Stomach (tissue), 9 donors: Measurements from ENCODE around the gene ARID2. TPM values are rescaled to one million over a fixed set of nuclear protein-coding genes. Genes with fewer than 3 reads are reported as not detected.
A peak's percentile ranks its signal among the peaks of the same experiment; 100 is the strongest.

Source experiments
- DNase-seq, 2 donors: peaks; one replicate each; pipeline versions ENCODE4 v3.0.0 to v3.0.0-alpha.2; 2013 to 2019
- H3K27ac ChIP-seq, 5 donors: fragments of 200-600 bp in 4 of 5; sonication (generic) in 4 of 5; one replicate each; pipeline ENCODE4 v1.5.1; 2013 to 2019; ENCODE audit warnings: mild to moderate bottlenecking in 1 of 5, moderate library complexity in 1 of 5
- H3K27me3 ChIP-seq, 3 donors: fragments of 200-600 bp; sonication (generic); one replicate each; pipeline ENCODE4 v1.5.1; 2017 to 2019; ENCODE audit warnings: mixed run types in 1 of 3
- H3K36me3 ChIP-seq, 4 donors: fragments of 200-600 bp; sonication (generic); 1 replicate in 3 of 4; 2 replicates in 1 of 4; pipeline ENCODE4 v1.5.1; 2016 to 2019
- H3K4me1 ChIP-seq, 4 donors: fragments of 200-600 bp; sonication (generic); one replicate each; pipeline ENCODE4 v1.5.1; 2016 to 2019
- H3K4me3 ChIP-seq, 4 donors: fragments of 200-600 bp; sonication (generic) in 3 of 4; one replicate each; pipeline ENCODE4 v1.5.1; 2016 to 2019; ENCODE audit warnings: mild to moderate bottlenecking in 1 of 4
- H3K9me3 ChIP-seq, 4 donors: fragments of 200-600 bp; sonication (generic); one replicate each; pipeline ENCODE4 v1.5.1; 2016 to 2019
- EP300 ChIP-seq: sonication (generic); formaldehyde crosslinking; IDR thresholded peaks from one replicate; pipeline ENCODE4 v1.6.1; 2017; ENCODE audit warnings: antibody characterized with exemption
- POLR2A ChIP-seq, 4 donors: fragments of 450-650 bp; IDR thresholded peaks; one replicate each; pipeline ENCODE4 v1.6.1; 2016; ENCODE audit warnings: antibody characterized with exemption in 4 of 4, control low read depth in 2 of 4, mild to moderate bottlenecking in 1 of 4, moderate library complexity in 1 of 4
- POLR2AphosphoS5 ChIP-seq, 3 donors: sonication (generic); formaldehyde crosslinking; IDR thresholded peaks; one replicate each; pipeline ENCODE4 v1.6.1; 2016; ENCODE audit warnings: antibody characterized with exemption in 3 of 3
- WGBS, 5 donors: extraction: QIAGEN DNeasy Blood & Tissue Kit in 3 of 5; methylation state at CpG; one replicate each; pipeline versions ENCODE4 v1.1.5 to v1.1.7; 2013 to 2018; 5-methylcytosine and 5-hydroxymethylcytosine counted together
- intact Hi-C: fragments of 100-400 bp; cut with DNase I; formaldehyde crosslinking; loops from one replicate; pipeline ENCODE4 v1.15.1; 2023; ENCODE audit warnings: low total_unique reads
- polyA plus RNA-seq, 3 donors: library from polyadenylated mRNA; stranded (reverse); fragments of 200-250 nt; gene quantifications; one replicate each; pipeline ENCODE4 v1.2.3, GENCODE V29; 2013
- total RNA-seq, 5 donors: library from RNA; depleted of rRNA; stranded (reverse); fragments of >200 nt; gene quantifications; one replicate each; pipeline versions ENCODE4 v1.1.0 to v1.2.3, GENCODE V29; 2014 to 2016
- TF ChIP-seq, protein P1 (sequence below), 7 experiments: fragments of 450-650 bp in 4 of 7; fragments of 200-600 bp in 3 of 7; sonication (generic) in 3 of 7; IDR thresholded peaks; one replicate each; pipeline ENCODE4 v1.5.1; 2016 to 2019; ENCODE audit warnings: antibody characterized with exemption in 7 of 7, control low read depth in 2 of 7, mild to moderate bottlenecking in 1 of 7
- donor health status: healthy with polysubstance abuse.
- donor health status: Bipolar disorder and iron deficiency.
- donor health status: healthy.

The ARID2 gene
- total and polyA plus RNA-seq, 8 donors, result 2.6 to 80.4 (median 13.6) TPM

- H3K9me3 ChIP-seq, result no peaks in the 10 kb centered on the region
- H3K4me3 ChIP-seq, result no peak overlapping the region
- no peak for DNase-seq
- H3K27ac ChIP-seq, result no peak overlapping the region
- H3K36me3 ChIP-seq, result no peaks in the 10 kb centered on the region
- no peak for TF ChIP-seq EP300
- no peak for TF ChIP-seq POLR2A (IDR thresholded peaks at IDR 0.05)
- TF ChIP-seq POLR2AphosphoS5 (IDR thresholded peaks at IDR 0.05), result no peak
- TF ChIP-seq, protein P1, sequence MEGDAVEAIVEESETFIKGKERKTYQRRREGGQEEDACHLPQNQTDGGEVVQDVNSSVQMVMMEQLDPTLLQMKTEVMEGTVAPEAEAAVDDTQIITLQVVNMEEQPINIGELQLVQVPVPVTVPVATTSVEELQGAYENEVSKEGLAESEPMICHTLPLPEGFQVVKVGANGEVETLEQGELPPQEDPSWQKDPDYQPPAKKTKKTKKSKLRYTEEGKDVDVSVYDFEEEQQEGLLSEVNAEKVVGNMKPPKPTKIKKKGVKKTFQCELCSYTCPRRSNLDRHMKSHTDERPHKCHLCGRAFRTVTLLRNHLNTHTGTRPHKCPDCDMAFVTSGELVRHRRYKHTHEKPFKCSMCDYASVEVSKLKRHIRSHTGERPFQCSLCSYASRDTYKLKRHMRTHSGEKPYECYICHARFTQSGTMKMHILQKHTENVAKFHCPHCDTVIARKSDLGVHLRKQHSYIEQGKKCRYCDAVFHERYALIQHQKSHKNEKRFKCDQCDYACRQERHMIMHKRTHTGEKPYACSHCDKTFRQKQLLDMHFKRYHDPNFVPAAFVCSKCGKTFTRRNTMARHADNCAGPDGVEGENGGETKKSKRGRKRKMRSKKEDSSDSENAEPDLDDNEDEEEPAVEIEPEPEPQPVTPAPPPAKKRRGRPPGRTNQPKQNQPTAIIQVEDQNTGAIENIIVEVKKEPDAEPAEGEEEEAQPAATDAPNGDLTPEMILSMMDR (IDR thresholded peaks at IDR 0.05), result no peak
- intact Hi-C loops, result no loop called here
- WGBS, 5 donors, result 97 to 100% (median 100%) methylated on average over 1 of the region's 1 CpG
- H3K4me1 ChIP-seq, result no peaks in the 10 kb centered on the region
- no peaks in the 10 kb centered on the region for H3K27me3 ChIP-seq
Measured at GRCh38 chr12:45687081-45688015, 42.2 kb upstream of the ARID2 start.

- intact Hi-C loops, result no loop called here
- no peak for DNase-seq
Measured at GRCh38 chr12:45688183-45688582, 41.3 kb upstream of the ARID2 start.

DNA sequence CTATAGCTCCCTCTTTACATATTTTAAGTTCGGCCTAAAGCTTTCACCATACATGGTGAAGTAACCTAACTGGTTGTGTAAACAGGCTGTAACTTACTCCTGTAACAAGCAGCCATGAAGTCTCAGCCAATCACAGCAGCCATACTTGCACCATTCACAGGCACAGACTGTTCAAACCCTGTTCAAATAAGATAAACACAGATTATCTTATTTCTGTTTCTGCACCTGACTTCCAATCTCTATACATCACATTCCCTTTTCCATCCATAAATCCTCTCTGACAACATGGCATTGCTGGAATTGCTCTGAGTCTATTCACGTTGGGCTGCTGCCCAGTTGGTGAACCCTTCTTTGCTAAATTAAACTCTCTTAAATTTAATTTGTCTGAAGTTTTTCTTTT is 34.5 kb upstream of the ARID2 start:
- H3K4me1 ChIP-seq, result peaks cover 0 to 12% (median 4%) of the 10 kb centered on the region in 4 donors
- peak in 1 of 2 donors; percentile 4 for DNase-seq
- intact Hi-C loops, result no loop called here
- no peaks in the 10 kb centered on the region for H3K9me3 ChIP-seq
- H3K27ac ChIP-seq, result no peak overlapping the region
- WGBS, 5 donors, result 33 to 62% (median 42%) methylated on average over 2 of the region's 2 CpGs
- no peak overlapping the region for H3K4me3 ChIP-seq
- H3K27me3 ChIP-seq, result no peaks in the 10 kb centered on the region
- H3K36me3 ChIP-seq, result no peaks in the 10 kb centered on the region
- TF ChIP-seq POLR2AphosphoS5 (IDR thresholded peaks at IDR 0.05), result no peak
- TF ChIP-seq, protein P1 (IDR thresholded peaks at IDR 0.05), result no peak
- TF ChIP-seq EP300, result no peak
- no peak for TF ChIP-seq POLR2A (IDR thresholded peaks at IDR 0.05)

More at GRCh38 chr12:45688183-45688582, 41.3 kb upstream of the ARID2 start:
- no peaks in the 10 kb centered on the region for H3K4me1 ChIP-seq
- TF ChIP-seq POLR2A (IDR thresholded peaks at IDR 0.05) (no peak), POLR2AphosphoS5 (IDR thresholded peaks at IDR 0.05) (no peak), EP300 (no peak)
- TF ChIP-seq, protein P1 (IDR thresholded peaks at IDR 0.05), result no peak
- no peak overlapping the region for H3K27ac ChIP-seq
- no peaks in the 10 kb centered on the region for H3K27me3 ChIP-seq
- H3K9me3 ChIP-seq, result no peaks in the 10 kb centered on the region
- H3K36me3 ChIP-seq, result no peaks in the 10 kb centered on the region
- H3K4me3 ChIP-seq, result no peak overlapping the region

DNA sequence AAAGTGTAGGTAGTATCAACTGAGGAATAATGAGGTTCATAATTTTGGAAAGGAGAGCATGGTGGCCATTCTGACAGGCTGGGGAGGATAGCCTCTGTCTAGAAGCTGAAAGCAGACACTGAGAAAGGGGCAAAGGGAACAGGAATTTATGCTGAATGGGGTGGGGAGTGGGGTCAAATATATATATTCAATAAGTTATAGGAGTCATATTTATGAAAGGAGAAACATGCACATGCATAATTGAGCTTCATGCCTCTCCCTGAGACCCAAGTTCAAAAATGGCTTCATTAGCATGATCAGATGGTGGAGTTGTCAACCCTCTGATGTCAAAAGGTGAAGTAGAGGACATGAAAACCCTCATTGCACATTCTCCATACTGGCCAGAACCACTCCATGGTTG is 33.9 kb upstream of the ARID2 start:
- Histone ChIP-seq H3K36me3 (no peaks in the 10 kb centered on the region), H3K4me3 (no peak overlapping the region), H3K4me1 (peaks cover 0 to 12% (median 4%) of the 10 kb centered on the region in 4 donors), H3K9me3 (no peaks in the 10 kb centered on the region), H3K27ac (no peak overlapping the region), H3K27me3 (no peaks in the 10 kb centered on the region)
- intact Hi-C loops, result no loop called here
- DNase-seq, result no peak
- TF ChIP-seq EP300, result no peak
- TF ChIP-seq POLR2AphosphoS5 (IDR thresholded peaks at IDR 0.05), result no peak
- no peak for TF ChIP-seq POLR2A (IDR thresholded peaks at IDR 0.05)
- TF ChIP-seq, protein P1 (IDR thresholded peaks at IDR 0.05), result no peak
